Adrenal gland (tissue), 12 donors: Measurements from ENCODE around the gene SCFD2. TPM values are rescaled to one million over a fixed set of nuclear protein-coding genes. Genes with fewer than 3 reads are reported as not detected.

Experiments
- DNase-seq, 7 donors: peaks; one replicate each; pipeline ENCODE4 v3.0.0-alpha.2; 2019 to 2020
- H3K27ac ChIP-seq, 5 donors: fragments of 200-600 bp; sonication (generic) in 4 of 5; 1 replicate in 3 of 5; 2 replicates in 2 of 5; pipeline versions ENCODE4 v1.5.1 to v1.8.0; 2016 to 2020; ENCODE audit warnings: mild to moderate bottlenecking in 1 of 5
- H3K27me3 ChIP-seq: fragments of 200-600 bp; 2 replicates; pipeline ENCODE4 v1.8.0; 2021
- H3K36me3 ChIP-seq, 2 donors: fragments of 200-600 bp; replicated peaks in 1 of 2; 1 replicate in 1 of 2; 2 replicates in 1 of 2; pipeline versions ENCODE4 v1.5.1 to v1.8.0; 2018 to 2022
- H3K4me1 ChIP-seq, 2 donors: fragments of 200-600 bp; replicated peaks in 1 of 2; 1 replicate in 1 of 2; 2 replicates in 1 of 2; pipeline versions ENCODE4 v1.5.1 to v1.8.0; 2018 to 2021
- H3K4me3 ChIP-seq, 4 donors: fragments of 200-600 bp; sonication (generic) in 3 of 4; one replicate each; pipeline ENCODE4 v1.5.1; 2016 to 2018
- H3K9me3 ChIP-seq, 3 donors: fragments of 200-600 bp; sonication (generic) in 1 of 3; replicated peaks in 1 of 3; 1 replicate in 2 of 3; 2 replicates in 1 of 3; pipeline versions ENCODE4 v1.5.1 to v1.8.0; 2016 to 2021
- POLR2A ChIP-seq, 2 donors: fragments of 450-650 bp; IDR thresholded peaks; one replicate each; pipeline ENCODE4 v1.6.1; 2017; ENCODE audit warnings: antibody characterized with exemption in 2 of 2, mild to moderate bottlenecking in 2 of 2, moderate library complexity in 1 of 2
- WGBS, 4 donors: extraction: QIAGEN DNeasy Blood & Tissue Kit in 2 of 4; methylation state at CpG; one replicate each; pipeline versions ENCODE4 v1.1.5 to v1.1.7; 2013 to 2017; 5-methylcytosine and 5-hydroxymethylcytosine counted together
- intact Hi-C, 2 donors: fragments of 100-400 bp; cut with DNase I; formaldehyde crosslinking; loops; one replicate each; pipeline versions ENCODE4 v1.14.1 to v1.15.0; 2022 to 2023
- polyA plus RNA-seq, 3 donors: library from polyadenylated mRNA; stranded (reverse); fragments of 200-250 nt in 2 of 3; fragments of 350-450 nt in 1 of 3; fragmentation: Illumina TruSeq in 1 of 3; extraction: RNeasy Lipid Tissue Mini Kit (QIAGEN cat#74804) in 1 of 3; gene quantifications; one replicate each; pipeline ENCODE4 v1.2.3, GENCODE V29; 2013 to 2014
- total RNA-seq, 9 donors: library from RNA; depleted of rRNA in 4 of 9; stranded (reverse); fragments of >200 nt in 4 of 9; fragments of 120-200 nt in 1 of 9; fragmentation: NEBNext Ultra II Directional in 1 of 9; extraction: Animal tissue kit (Norgen Biotek cat#: 25700) in 1 of 9; gene quantifications; one replicate each; pipeline versions ENCODE4 v1.1.0 to v1.2.4, GENCODE V29; 2013 to 2023
- TF ChIP-seq, protein P1 (sequence below), 6 experiments: fragments of 450-650 bp in 4 of 6; fragments of 200-600 bp in 2 of 6; sonication (generic) in 1 of 6; IDR thresholded peaks; 1 replicate in 5 of 6; 2 replicates in 1 of 6; pipeline versions ENCODE4 v1.5.1 to v1.8.0; 2016 to 2021; ENCODE audit warnings: antibody characterized with exemption in 6 of 6, mild to moderate bottlenecking in 2 of 6, moderate library complexity in 1 of 6
- donor health status: healthy with polysubstance abuse.
- donor health status: Bipolar disorder and iron deficiency.
- donor health status: DM: yes; HTN: yes; CAD: no.
- donor health status: DM: no; HTN: no; CAD: no.
- donor health status: DM: no; HTN: no; CAD: no.
- donor health status: DM: yes; HTN: yes; CAD: no.

The SCFD2 gene
- total and polyA plus RNA-seq, 12 donors = 5.2 to 34.9 (median 23.4) TPM

DNA sequence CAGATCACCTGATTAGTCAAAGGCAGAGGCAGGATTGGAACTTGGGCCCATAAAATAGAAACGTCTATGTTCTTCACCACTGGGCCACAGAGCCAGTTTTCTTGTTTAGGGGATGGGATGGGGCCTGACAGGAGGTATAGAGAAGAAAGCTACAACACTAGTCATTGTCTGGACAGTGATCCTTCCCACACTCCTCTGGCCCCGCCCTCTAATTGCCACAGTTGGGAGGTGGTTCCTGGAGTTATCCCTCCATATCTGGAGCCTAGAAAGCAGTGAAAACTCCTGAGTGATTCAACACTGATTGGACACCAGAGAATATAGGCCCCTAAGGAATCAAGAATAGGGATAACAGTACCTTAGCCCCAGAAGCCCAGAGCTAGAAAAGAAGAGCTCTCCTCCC, 480.9 kb downstream of the SCFD2 start:
- Histone ChIP-seq H3K27me3 (no peaks in the 10 kb centered on the region), H3K4me3 (no peak overlapping the region), H3K27ac (no peak overlapping the region), H3K36me3 (no peaks in the 10 kb centered on the region), H3K9me3 (no peaks in the 10 kb centered on the region), H3K4me1 (no peaks in the 10 kb centered on the region)
- DNase-seq = no peak
- 88 to 93% (median 90%) methylated on average over 2 of the region's 2 CpGs for WGBS, 4 donors
- intact Hi-C loops = no loop called here
- TF ChIP-seq POLR2A (IDR thresholded peaks at IDR 0.05) = no peak
- TF ChIP-seq, protein P1, sequence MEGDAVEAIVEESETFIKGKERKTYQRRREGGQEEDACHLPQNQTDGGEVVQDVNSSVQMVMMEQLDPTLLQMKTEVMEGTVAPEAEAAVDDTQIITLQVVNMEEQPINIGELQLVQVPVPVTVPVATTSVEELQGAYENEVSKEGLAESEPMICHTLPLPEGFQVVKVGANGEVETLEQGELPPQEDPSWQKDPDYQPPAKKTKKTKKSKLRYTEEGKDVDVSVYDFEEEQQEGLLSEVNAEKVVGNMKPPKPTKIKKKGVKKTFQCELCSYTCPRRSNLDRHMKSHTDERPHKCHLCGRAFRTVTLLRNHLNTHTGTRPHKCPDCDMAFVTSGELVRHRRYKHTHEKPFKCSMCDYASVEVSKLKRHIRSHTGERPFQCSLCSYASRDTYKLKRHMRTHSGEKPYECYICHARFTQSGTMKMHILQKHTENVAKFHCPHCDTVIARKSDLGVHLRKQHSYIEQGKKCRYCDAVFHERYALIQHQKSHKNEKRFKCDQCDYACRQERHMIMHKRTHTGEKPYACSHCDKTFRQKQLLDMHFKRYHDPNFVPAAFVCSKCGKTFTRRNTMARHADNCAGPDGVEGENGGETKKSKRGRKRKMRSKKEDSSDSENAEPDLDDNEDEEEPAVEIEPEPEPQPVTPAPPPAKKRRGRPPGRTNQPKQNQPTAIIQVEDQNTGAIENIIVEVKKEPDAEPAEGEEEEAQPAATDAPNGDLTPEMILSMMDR (IDR thresholded peaks at IDR 0.05) = no peak

DNA sequence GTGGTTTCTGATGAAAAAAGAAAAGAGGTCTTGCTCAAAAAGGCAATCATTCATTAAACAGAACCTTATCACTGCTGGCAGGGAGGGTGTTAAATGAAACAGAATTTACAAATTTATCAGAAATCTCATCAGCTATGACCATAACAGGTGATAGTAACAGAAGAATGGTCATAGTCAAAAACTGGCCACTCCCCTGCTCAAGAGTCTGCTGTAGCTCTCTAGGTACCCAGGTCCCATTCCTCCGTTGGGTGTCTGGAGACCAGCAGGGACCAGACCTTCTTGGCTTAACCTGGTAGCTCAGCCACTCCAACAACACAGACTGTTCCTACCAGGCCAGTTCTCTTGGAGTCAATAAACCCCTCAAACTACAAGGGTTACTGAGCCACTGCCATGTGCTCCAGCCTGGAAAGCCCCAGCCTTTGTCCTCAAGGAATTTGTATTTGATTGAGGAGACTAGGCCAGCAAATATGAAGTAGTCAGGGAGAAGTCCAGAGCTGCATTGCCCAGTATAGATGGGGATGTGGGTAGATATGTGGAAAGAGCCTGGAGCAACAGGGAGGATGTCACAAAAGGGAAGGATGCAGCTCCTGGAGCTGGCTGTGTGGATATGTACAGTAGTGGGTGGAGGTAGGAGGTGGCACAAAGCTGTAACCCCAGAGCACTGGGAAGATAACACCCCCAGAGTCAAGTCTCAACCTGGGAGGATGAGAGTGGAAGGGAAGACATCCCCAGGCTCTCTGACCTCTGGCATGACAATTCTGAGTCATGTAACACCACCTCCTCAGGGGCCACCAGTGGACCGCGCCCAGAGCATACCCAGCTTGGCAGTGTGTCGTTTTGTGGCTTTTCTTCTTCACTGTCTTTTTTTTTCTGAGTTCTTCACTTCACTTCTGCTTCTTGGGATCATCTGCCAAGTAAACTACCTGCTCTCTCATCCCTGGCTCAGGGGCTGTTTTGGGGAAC, 481.9 kb downstream of the SCFD2 start:
- Histone ChIP-seq H3K9me3 (no peaks in the 10 kb centered on the region), H3K4me1 (no peaks in the 10 kb centered on the region), H3K27ac (no peak overlapping the region), H3K27me3 (no peaks in the 10 kb centered on the region), H3K4me3 (no peak overlapping the region), H3K36me3 (no peaks in the 10 kb centered on the region)
- no peak for DNase-seq
- TF ChIP-seq, protein P1 (IDR thresholded peaks at IDR 0.05) = no peak
- TF ChIP-seq POLR2A (IDR thresholded peaks at IDR 0.05) = no peak
- intact Hi-C loops = no loop called here
- 89 to 100% (median 94%) methylated on average over 4 of the region's 4 CpGs for WGBS, 4 donors

DNA sequence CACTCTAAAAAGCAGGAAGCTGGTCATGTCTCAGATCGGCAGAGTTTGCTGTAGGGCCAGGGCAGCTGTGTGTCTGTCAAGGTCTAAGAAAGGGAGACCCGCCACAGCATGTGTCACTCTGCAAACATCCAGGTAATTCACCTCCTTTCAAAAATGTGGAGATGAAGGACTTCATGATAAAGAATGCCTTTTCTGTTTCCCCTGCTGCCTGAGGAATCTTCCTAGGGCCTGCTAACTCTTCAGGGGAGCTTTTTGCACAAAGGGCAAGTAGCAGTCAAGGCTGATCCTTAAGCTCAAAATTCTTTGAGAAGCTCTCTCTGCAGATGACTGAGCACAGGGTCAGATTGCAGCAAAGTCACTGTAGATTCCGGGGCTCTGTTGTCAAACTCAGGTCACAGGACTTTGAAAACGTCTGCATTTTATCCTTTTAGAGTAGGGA, 482.7 kb downstream of the SCFD2 start:
- no peak overlapping the region for H3K4me3 ChIP-seq
- no peaks in the 10 kb centered on the region for H3K27me3 ChIP-seq
- WGBS, 4 donors = 75 to 84% (median 83%) methylated on average over 4 of the region's 4 CpGs
- H3K36me3 ChIP-seq = no peaks in the 10 kb centered on the region
- H3K27ac ChIP-seq = no peak overlapping the region
- intact Hi-C loops = no loop called here
- no peak for DNase-seq
- TF ChIP-seq, protein P1 (IDR thresholded peaks at IDR 0.05) = no peak
- no peak for TF ChIP-seq POLR2A (IDR thresholded peaks at IDR 0.05)
- H3K4me1 ChIP-seq = no peaks in the 10 kb centered on the region
- no peaks in the 10 kb centered on the region for H3K9me3 ChIP-seq

DNA sequence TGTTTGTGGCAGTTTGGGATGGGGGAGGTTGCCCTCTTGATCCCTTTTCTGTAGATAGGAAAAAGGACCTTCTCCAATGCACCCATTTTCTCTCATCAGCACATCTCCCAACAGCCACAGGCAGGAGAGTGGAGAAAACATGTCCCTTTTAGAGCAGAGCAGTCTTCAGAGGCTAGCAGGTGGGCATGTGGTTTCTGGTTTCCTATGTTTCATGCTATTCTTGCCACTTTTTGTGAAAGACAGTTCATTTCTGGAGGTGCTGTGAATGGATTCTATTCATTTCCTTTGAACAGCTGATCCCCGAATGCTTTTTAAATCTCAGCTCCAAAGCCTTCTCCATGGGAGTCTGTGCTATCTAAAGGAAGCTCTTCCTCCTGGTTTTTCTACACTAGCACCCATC, 484.9 kb downstream of the SCFD2 start:
- intact Hi-C loops = no loop called here
- no peak overlapping the region for H3K27ac ChIP-seq
- 90 to 100% (median 95%) methylated on average over 1 of the region's 1 CpG for WGBS, 4 donors
- H3K36me3 ChIP-seq = no peaks in the 10 kb centered on the region
- H3K27me3 ChIP-seq = no peaks in the 10 kb centered on the region
- no peak for TF ChIP-seq POLR2A (IDR thresholded peaks at IDR 0.05)
- TF ChIP-seq, protein P1 (IDR thresholded peaks at IDR 0.05) = no peak
- H3K4me3 ChIP-seq = no peak overlapping the region
- H3K4me1 ChIP-seq = no peaks in the 10 kb centered on the region
- no peaks in the 10 kb centered on the region for H3K9me3 ChIP-seq
- DNase-seq = no peak
